ENCODE data around the gene BNC2. TPM values are rescaled to one million over a fixed set of nuclear protein-coding genes. Genes with fewer than 3 reads are reported as not detected.

BNC2 gene
- total RNA-seq, 1 donor from 2014 or later, result 2.4 TPM

GRCh38 chr9:16637911-16638310, 232.6 kb downstream of the BNC2 start:
- H3K27me3 ChIP-seq, result no peaks in the 10 kb centered on the region
- Mint-ChIP-seq H3K4me3 (no peak overlapping the region), H3K27ac (no peak overlapping the region), H3K4me1 (no peaks in the 10 kb centered on the region), H3K36me3 (no peaks in the 10 kb centered on the region), H3K27me3 (ENCODE audit: insufficient read depth, low read depth) (peaks cover 4% of the 10 kb centered on the region), H3K9me3 (no peaks in the 10 kb centered on the region)
- no peak overlapping the region for H3K27ac ChIP-seq
- no peak overlapping the region for H3K9ac ChIP-seq
- TF ChIP-seq EZH2 (IDR thresholded peaks at IDR 0.05) (no peak), EZH2phosphoT487 (IDR thresholded peaks at IDR 0.05) (no peak), CTCF (IDR thresholded peaks at IDR 0.05) (no peak)
- no peaks in the 10 kb centered on the region for H3K4me1 ChIP-seq
- no peaks in the 10 kb centered on the region for H3F3A ChIP-seq (ENCODE audit: low read depth)
- no peak for DNase-seq (ENCODE audit: low spot score)
- H3K79me2 ChIP-seq (ENCODE audit: low read depth), result no peaks in the 10 kb centered on the region
- no peaks in the 10 kb centered on the region for H3K9me3 ChIP-seq (ENCODE audit: low read depth)
- H3K4me3 ChIP-seq, result no peak overlapping the region
- no peaks in the 10 kb centered on the region for H3K36me3 ChIP-seq
- no peaks in the 10 kb centered on the region for H4K20me1 ChIP-seq (ENCODE audit: low read depth)
- H2AFZ ChIP-seq (replicated peaks), result no peak overlapping the region
- H3K4me2 ChIP-seq, result no peak overlapping the region

- no peak overlapping the region for H3K4me2 ChIP-seq
- no peak for TF ChIP-seq CTCF (IDR thresholded peaks at IDR 0.05)
- no peak for TF ChIP-seq EZH2 (IDR thresholded peaks at IDR 0.05)
- TF ChIP-seq EZH2phosphoT487 (IDR thresholded peaks at IDR 0.05), result no peak
- H4K20me1 ChIP-seq (ENCODE audit: low read depth), result no peaks in the 10 kb centered on the region
- no peaks in the 10 kb centered on the region for H3K79me2 ChIP-seq (ENCODE audit: low read depth)
- no peak overlapping the region for H3K9ac ChIP-seq
- no peaks in the 10 kb centered on the region for H3K36me3 Mint-ChIP-seq
- H3K36me3 ChIP-seq, result no peaks in the 10 kb centered on the region
- H3K27me3 Mint-ChIP-seq (ENCODE audit: insufficient read depth, low read depth), result peaks cover 4% of the 10 kb centered on the region
- no peak overlapping the region for H3K27ac Mint-ChIP-seq
- H3K4me3 Mint-ChIP-seq, result no peak overlapping the region
- no peaks in the 10 kb centered on the region for H3K9me3 ChIP-seq (ENCODE audit: low read depth)
- H3K9me3 Mint-ChIP-seq, result no peaks in the 10 kb centered on the region
- H3K27ac ChIP-seq, result no peak overlapping the region
- H3K4me1 Mint-ChIP-seq, result no peaks in the 10 kb centered on the region
- H3K27me3 ChIP-seq, result no peaks in the 10 kb centered on the region
- no peak overlapping the region for H2AFZ ChIP-seq (replicated peaks)
- H3F3A ChIP-seq (ENCODE audit: low read depth), result no peaks in the 10 kb centered on the region
- no peaks in the 10 kb centered on the region for H3K4me1 ChIP-seq
- no peak overlapping the region for H3K4me3 ChIP-seq
- DNase-seq (ENCODE audit: low spot score), result no peak
Observed at GRCh38 chr9:16637218-16637617, 233.3 kb downstream of the BNC2 start.

- no peak overlapping the region for H2AFZ ChIP-seq (replicated peaks)
- H3K9me3 Mint-ChIP-seq, result no peaks in the 10 kb centered on the region
- H3K4me3 ChIP-seq, result no peak overlapping the region
- H3K79me2 ChIP-seq (ENCODE audit: low read depth), result no peaks in the 10 kb centered on the region
- no peaks in the 10 kb centered on the region for H3F3A ChIP-seq (ENCODE audit: low read depth)
- H3K9ac ChIP-seq, result no peak overlapping the region
- H3K4me3 Mint-ChIP-seq, result no peak overlapping the region
- no peaks in the 10 kb centered on the region for H3K4me1 Mint-ChIP-seq
- no peaks in the 10 kb centered on the region for H4K20me1 ChIP-seq (ENCODE audit: low read depth)
- no peak for DNase-seq (ENCODE audit: low spot score)
- TF ChIP-seq EZH2phosphoT487 (IDR thresholded peaks at IDR 0.05) (no peak), CTCF (IDR thresholded peaks at IDR 0.05) (no peak), EZH2 (IDR thresholded peaks at IDR 0.05) (no peak)
- H3K9me3 ChIP-seq (ENCODE audit: low read depth), result no peaks in the 10 kb centered on the region
- no peak overlapping the region for H3K4me2 ChIP-seq
- H3K4me1 ChIP-seq, result no peaks in the 10 kb centered on the region
- no peaks in the 10 kb centered on the region for H3K36me3 Mint-ChIP-seq
- H3K27me3 ChIP-seq, result no peaks in the 10 kb centered on the region
- no peak overlapping the region for H3K27ac Mint-ChIP-seq
- no peaks in the 10 kb centered on the region for H3K36me3 ChIP-seq
- no peaks in the 10 kb centered on the region for H3K27me3 Mint-ChIP-seq (ENCODE audit: insufficient read depth, low read depth)
- H3K27ac ChIP-seq, result no peak overlapping the region
Observed at GRCh38 chr9:16633794-16634193, 236.7 kb downstream of the BNC2 start.
